HepG2 (cell line): Measurements from ENCODE around the gene PHLPP2. TPM values are rescaled to one million over a fixed set of nuclear protein-coding genes. Genes with fewer than 3 reads are reported as not detected.

ENCODE experiments used
- GTF2F1 ChIP-seq: fragments of 150-350 bp; IDR thresholded peaks from 2 replicates; pipeline ENCODE4 v1.6.1; 2014; ENCODE audit warnings: low read length
- IRF9 ChIP-seq: sonication (generic); formaldehyde crosslinking; IDR thresholded peaks from 2 replicates; pipeline ENCODE4 v1.8.0; 2022; ENCODE audit warnings: missing genetic modification reagents, mild to moderate bottlenecking, borderline replicate concordance
- LRRFIP1 ChIP-seq: sonication (generic); formaldehyde crosslinking; conservative IDR thresholded peaks from 2 replicates; pipeline ENCODE4 v1.4.0; 2020; ENCODE audit warnings: missing genetic modification reagents
- RXRB ChIP-seq: IDR thresholded peaks from 2 replicates; pipeline ENCODE4 v1.6.1; 2016; ENCODE audit warnings: borderline replicate concordance, missing genetic modification reagents, missing compliant biosample characterization
- SOX6 ChIP-seq, 2 experiments: fragments of 450-650 bp in 1 of 2; sonication (generic) in 1 of 2; formaldehyde crosslinking in 1 of 2; IDR thresholded peaks; 2 replicates each; pipeline versions ENCODE4 v1.4.0 to v1.6.1; 2017 to 2020; ENCODE audit warnings: antibody characterized with exemption in 1 of 2, mild to moderate bottlenecking in 1 of 2, missing genetic modification reagents in 1 of 2
- SYNCRIP ChIP-seq: fragments of 200-400 bp; formaldehyde crosslinking; IDR thresholded peaks from 2 replicates; pipeline ENCODE4 v1.6.1; 2018; ENCODE audit warnings: mild to moderate bottlenecking, low read depth, low read length; ENCODE audit not compliant: insufficient read depth
- TCF12 ChIP-seq, 2 experiments: fragments of 450-650 bp in 1 of 2; sonication (generic) in 1 of 2; formaldehyde crosslinking in 1 of 2; IDR thresholded peaks; 2 replicates each; pipeline versions ENCODE4 v1.6.1 to v1.8.0; 2017 to 2022; ENCODE audit warnings: antibody characterized with exemption in 1 of 2, mild to moderate bottlenecking in 1 of 2, missing genetic modification reagents in 1 of 2, moderate library complexity in 1 of 2
- ZBTB25 ChIP-seq: IDR thresholded peaks from 2 replicates; pipeline ENCODE4 v1.6.1; 2018; ENCODE audit warnings: missing genetic modification reagents
- ZBTB34 ChIP-seq: sonication (generic); formaldehyde crosslinking; IDR thresholded peaks from 2 replicates; pipeline ENCODE4 v1.8.0; 2022; ENCODE audit warnings: mild to moderate bottlenecking, missing genetic modification reagents
- ZFP90 ChIP-seq: sonication (generic); formaldehyde crosslinking; IDR thresholded peaks from 2 replicates; pipeline ENCODE4 v1.8.0; 2022; ENCODE audit warnings: missing genetic modification reagents, mild to moderate bottlenecking, inconsistent platforms, borderline replicate concordance
- ZNF160 ChIP-seq: sonication (generic); formaldehyde crosslinking; IDR thresholded peaks from 2 replicates; pipeline ENCODE4 v1.8.0; 2022; ENCODE audit warnings: mild to moderate bottlenecking, inconsistent platforms, missing genetic modification reagents
- ZNF510 ChIP-seq: sonication (generic); formaldehyde crosslinking; IDR thresholded peaks from 2 replicates; pipeline ENCODE4 v1.4.0; 2020; ENCODE audit warnings: low read depth, mild to moderate bottlenecking, missing genetic modification reagents
- ZNF564 ChIP-seq: sonication (generic); formaldehyde crosslinking; IDR thresholded peaks from 2 replicates; pipeline ENCODE4 v1.8.1; 2023; ENCODE audit warnings: mild to moderate bottlenecking, missing genetic modification reagents
- ZNF639 ChIP-seq: conservative IDR thresholded peaks from 2 replicates; pipeline ENCODE4 v1.6.1; 2018; ENCODE audit warnings: missing genetic modification reagents
- ZXDC ChIP-seq: sonication (generic); formaldehyde crosslinking; IDR thresholded peaks from 2 replicates; pipeline ENCODE4 v1.5.0; 2020; ENCODE audit warnings: mild to moderate bottlenecking, missing genetic modification reagents
- polyA plus RNA-seq, 8 experiments: library from polyadenylated mRNA; depleted of rRNA in 3 of 8; stranded (reverse) in 7 of 8; unstranded in 1 of 8; fragments of >200 nt; fragmentation: Illumina TruSeq in 4 of 8; extraction: Trizol in 4 of 8; gene quantifications; 2 replicates each; pipeline versions ENCODE4 v1.2.1 to v1.2.3, GENCODE V29; 2011 to 2016; ENCODE audit warnings: low read depth in 4 of 8, missing spikeins in 1 of 8, mixed read lengths in 1 of 8; ENCODE audit not compliant: insufficient read depth in 1 of 8
- total RNA-seq, 5 experiments: library from RNA; depleted of rRNA; stranded (reverse); fragments of >200 nt; fragmentation: Illumina TruSeq; extraction: Trizol; gene quantifications; 2 replicates each; pipeline ENCODE4 v1.2.3, GENCODE V29; 2016; ENCODE audit warnings: low read depth in 1 of 5

Gene PHLPP2
- total and polyA plus RNA-seq, 2 of the 13 experiments (the other 11 are each of a cell fraction or from before 2014, with no cell fraction given) = 8.9 TPM

- no peak for TF ChIP-seq GTF2F1
- TF ChIP-seq ZNF510 (CRISPR knock-in tag) = 0 out of 2 replicates have a peak, but pooled peaks have one; percentile 26
- TF ChIP-seq ZNF564 = 0 out of 2 replicates have a peak, but pooled peaks have one; percentile 45
- peak; percentile 60; the same call in 1 of the 2 replicates for TF ChIP-seq ZBTB34 (CRISPR knock-in tag)
- 0 out of 2 replicates have a peak, but pooled peaks have one; percentile 68 for TF ChIP-seq ZFP90 (CRISPR knock-in tag)
- peak; percentile 70; the same call in 1 of the 2 replicates for TF ChIP-seq IRF9 (CRISPR knock-in tag)
- no peak for TF ChIP-seq TCF12 (IDR thresholded peaks at IDR 0.05)
- TF ChIP-seq TCF12 (CRISPR knock-in tag; IDR thresholded peaks at IDR 0.05) = 0 out of 2 replicates have a peak, but pooled peaks have one; percentile 15
- TF ChIP-seq ZNF639 (CRISPR knock-in tag) = peak; percentile 67; the same call in 1 of the 2 replicates
- 0 out of 2 replicates have a peak, but pooled peaks have one; percentile 39 for TF ChIP-seq RXRB (CRISPR knock-in tag)
- TF ChIP-seq SYNCRIP = no peak
- peak; percentile 56; the same call in 1 of the 2 replicates for TF ChIP-seq ZXDC (CRISPR knock-in tag)
- 0 out of 2 replicates have a peak, but pooled peaks have one; percentile 23 for TF ChIP-seq ZBTB25 (CRISPR knock-in tag)
- no peak for TF ChIP-seq SOX6 (IDR thresholded peaks at IDR 0.05)
- no peak for TF ChIP-seq SOX6 (CRISPR knock-in tag; IDR thresholded peaks at IDR 0.05)
- TF ChIP-seq LRRFIP1 (CRISPR knock-in tag) = no peak
- peak; percentile 48; the same call in 1 of the 2 replicates for TF ChIP-seq ZNF160
These were observed 98.3 kb downstream of the PHLPP2 start, which contains the start of gene MARVELD3 (continued) for GRCh38 chr16:71626018-71626857.
